Femur (tissue), 1 donor: ENCODE results near the gene IRX4.

Experiments
- DNase-seq: peaks from one replicate; pipeline ENCODE4 v3.0.0-alpha.2; 2017

IRX4 gene

DNA sequence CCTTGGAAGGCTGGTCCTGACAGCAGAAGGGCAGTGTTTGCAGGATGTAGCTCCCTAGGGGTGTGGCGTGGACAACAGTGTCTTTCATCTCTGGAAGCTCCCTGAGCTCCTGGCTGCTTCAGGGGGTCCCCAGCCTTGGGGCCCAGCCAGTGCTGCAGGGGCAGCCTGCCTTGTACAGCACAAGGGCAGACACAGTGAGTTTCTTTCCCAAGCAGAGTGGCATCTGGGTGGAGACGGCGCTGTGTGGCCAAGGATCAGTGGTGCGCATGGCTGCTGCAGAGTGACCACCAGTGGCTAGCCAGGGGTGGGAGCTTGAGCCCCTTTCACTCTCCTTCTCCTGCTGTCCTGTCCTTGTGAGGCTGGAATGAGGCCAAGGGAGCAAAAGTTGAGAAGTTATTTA is 7.6 kb upstream of the IRX4 start:
- DNase-seq, result no peak

DNA sequence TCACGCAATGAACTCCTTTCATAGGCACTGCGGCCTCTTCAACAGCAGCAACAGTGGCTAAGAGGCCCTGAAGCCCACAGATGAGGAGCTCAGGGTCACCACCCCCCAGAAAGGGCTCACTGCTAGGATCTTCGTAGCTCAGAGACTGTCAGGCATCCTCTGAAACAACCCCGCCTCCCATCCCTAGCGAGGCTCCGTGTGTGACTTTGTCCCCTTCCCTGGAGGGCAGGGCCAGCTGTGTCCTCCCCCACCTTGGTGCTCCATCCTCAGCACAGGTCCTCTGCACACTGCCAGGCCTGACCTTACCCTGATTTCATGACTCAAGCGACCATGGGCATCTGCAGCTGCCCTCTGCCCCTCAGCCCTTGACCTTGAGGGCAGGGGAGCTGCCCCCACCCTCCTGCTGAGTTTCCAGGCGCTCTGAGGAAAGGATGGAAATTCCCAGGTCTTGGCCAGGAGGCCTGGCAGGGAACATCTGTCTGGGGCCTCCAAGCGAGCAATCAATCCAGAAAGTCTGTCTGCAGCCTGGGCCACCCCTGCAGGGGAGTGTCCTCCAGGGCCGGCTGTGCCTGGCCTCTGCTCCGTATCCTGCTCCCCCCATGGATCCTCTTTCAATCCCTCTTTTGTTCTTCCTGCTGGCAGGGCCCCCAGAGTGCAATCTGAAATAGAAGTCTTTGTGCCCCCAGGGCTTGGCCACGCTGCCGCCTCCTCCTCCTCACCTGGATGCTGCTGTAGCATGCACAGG is 6.8 kb upstream of the IRX4 start:
- no peak for DNase-seq

DNA sequence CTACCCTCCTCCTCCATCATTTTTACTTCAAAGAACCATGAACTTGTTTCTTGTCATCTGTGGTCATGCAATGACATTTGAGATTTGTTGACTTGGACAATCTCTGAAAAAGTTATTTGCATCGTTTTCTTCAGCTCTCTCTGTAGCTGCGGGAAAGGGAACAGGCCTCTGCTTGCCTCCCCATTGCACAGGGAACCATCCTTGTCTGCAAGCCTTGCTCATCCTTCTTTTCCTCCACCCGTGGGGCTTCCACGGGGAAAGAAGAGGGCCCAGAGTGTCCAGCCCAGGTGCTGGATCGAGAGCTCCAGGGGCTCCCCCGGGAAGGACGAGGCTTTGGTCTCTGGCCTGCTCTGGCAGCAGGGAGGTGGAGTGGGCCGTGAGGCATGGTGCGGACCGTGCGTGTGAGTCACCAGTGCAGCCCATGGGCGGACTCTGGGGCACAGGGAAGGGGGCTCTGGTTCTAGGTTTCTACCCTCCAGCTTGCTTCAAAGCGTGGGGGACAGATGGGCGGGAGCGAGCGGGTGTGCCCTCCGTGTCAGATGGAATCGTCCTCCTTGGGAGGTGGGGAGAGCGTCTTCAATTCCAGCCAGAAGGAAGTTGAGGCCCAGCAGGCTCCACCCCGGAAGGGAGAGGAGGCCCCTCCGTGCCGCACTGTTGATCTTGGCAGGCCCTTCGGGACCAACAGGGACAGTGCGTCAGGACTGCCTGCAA is 6.0 kb upstream of the IRX4 start:
- no peak for DNase-seq

GRCh38 chr5:1887588-1888360 is 5.0 kb upstream of the IRX4 start:
- DNase-seq, result no peak

DNA sequence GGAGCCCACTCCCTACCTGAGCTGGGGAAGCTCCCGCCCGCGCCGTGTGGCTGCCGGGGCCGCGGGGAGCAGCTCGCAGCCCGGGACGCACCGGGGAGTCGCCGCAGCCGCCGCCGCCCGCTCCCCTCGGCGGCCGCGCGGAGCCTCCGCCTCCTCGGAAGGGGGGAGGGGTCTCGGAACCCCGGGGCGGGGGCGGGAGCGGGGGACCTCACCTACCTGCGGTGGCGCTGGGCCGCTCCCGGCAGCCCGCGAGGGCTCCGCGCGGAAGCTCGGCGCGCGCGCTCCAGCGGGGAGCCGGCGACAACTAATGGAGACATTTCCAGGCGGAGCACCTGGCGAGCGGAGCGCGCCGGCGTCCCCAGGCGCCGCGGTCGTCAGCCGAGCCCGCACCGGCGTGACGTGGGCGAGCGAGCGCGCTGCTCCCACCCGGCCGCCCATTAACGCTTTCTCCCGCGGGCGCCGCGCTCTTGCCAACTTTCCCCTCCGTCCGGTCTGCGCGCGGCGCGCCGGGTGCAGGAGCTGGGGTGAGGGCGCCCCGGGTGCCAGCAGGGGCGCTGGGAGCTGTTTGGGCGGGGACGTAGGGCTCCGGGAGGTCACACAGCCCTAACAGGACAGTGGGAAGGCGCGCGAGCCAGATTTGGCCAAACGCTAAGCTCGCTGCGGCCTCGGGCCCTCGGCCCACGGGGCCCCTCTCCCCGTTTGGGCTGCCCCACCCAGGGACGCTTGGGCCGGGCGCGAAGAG is 4.3 kb upstream of the IRX4 start:
- DNase-seq, result no peak

DNA sequence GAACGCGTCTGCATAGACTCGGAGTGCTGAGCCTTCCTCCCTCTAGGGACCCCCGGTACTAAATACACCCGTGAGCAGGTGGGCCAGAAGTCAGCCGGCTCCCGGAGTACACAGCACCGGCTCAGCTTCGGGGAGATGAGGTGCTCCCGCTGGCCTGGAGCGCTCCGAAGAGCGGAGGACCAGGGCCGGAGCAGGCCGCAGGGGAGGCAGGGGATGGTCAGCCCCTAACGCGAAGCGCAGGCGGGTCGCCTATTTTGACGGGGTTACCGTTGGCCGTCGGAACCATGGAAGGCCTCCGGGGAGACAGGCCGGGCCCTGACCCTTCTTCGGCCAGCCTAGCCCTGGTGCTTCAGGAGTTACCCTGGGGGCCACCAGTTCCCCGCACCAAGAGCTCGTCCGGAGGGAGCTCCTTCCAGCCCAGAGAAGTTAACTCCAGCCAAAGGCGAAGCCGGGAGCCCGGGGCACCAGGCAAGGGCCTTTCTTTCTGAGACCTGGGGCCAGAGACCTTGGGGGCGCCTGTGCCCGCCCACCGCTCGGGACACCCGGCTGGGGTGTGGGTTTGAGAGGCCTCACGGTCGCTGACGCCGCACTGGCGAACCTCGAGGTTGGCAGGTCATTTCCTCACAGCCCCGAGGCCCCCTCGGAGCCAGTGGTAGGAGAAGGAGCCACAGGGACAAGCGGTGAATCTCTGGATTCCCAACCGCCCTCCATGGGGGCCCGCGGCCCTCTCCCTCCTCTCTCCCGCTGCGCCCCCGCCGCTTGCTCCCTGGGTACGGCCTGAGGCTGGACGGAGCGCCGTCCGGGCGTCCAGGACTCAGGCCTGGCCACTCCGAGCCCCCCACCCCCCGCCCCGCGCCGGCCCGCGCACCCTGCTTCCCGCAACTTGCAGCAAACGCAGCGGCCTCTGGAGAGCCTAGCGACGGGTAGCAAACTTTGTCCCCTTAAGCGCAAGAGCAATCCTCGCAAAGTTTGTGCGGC is 3.4 kb upstream of the IRX4 start:
- no peak for DNase-seq

- DNase-seq, result no peak
These were observed 2.7 kb upstream of the IRX4 start for GRCh38 chr5:1885404-1885755.

GRCh38 chr5:1884678-1885403 is 2.1 kb upstream of the IRX4 start:
- no peak for DNase-seq

- DNase-seq, result no peak
These were observed 1.4 kb upstream of the IRX4 start for GRCh38 chr5:1883925-1884677.

DNA sequence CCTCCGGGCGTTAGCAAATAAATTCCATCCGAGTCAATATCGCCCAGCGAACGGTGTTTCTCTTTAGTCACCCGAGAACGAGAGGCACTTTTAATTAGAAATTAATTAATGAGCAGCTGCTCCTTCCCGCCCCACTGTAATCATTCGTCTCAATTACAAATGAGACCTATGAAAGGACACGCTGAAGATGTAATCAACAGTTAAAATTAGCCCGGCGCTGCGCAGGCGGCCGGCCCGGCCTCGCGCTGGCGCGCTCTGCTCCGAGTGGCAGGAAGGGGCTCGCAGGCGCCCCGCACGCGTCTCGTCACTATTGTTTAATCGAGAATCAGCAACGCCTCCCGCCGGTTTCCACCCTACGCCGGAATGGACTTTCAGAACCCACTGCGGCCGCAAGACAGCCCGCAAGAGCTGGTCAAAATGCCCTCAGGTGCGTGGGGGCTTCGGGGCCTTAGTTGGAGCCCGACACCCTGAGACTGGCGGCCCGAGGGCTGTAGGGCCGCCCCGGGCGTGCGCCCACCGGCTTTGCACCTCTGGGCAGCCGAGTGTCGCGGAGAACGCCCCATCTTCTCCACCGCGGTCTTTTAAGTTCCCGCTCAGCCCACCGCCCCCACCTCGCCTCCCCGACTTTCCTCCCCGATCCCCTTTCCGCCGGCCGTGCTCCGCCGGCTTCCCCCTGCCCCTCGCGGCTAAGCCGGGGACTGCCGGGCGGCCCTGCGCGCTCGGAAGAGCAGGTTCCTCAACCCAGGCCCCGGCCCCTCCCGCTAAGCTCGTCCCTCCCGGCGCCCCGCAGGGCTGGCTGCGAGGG is 597 bp upstream of the IRX4 start:
- no peak for DNase-seq

GRCh38 chr5:1881731-1882336 is 891 bp downstream of the IRX4 start:
- DNase-seq, result no peak

DNA sequence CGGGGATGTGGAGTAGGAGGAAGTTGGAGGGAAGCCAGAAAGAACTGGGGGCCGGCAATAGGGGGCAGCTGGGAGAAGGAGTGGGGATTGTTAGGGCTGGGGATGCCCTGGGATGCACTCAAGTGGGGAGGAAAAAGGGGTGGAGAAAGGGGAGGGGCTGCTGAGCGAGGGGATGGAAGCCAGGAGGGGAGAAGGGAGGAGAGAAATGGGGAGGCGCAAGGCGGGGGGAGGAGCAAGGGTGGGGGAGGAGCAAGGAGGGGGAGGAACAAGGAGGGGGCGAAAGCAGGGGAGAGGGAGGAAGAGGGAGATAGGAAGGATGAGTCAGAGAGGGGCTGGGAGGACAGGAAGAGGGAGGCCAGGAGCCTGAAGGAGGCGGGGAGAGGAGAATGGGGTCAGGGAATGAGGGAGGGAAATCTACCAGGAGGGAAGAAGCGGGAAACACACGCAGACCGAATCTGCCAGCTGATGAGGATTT is 1.6 kb downstream of the IRX4 start:
- no peak for DNase-seq

GRCh38 chr5:1880377-1881025 is 2.2 kb downstream of the IRX4 start:
- no peak for DNase-seq

GRCh38 chr5:1879292-1880263 is 3.1 kb downstream of the IRX4 start:
- DNase-seq, result no peak

GRCh38 chr5:1878050-1878849 is 4.5 kb downstream of the IRX4 start:
- no peak for DNase-seq
